NCI-H446 (cell line): ENCODE data around the gene CHAF1B.
"Not testable (repeated sequence)": the region's sequence is repeated elsewhere in the genome, so short reads cannot be mapped to it uniquely, and the experiment has no call there.

ENCODE experiments used
- DNase-seq, 2 experiments: peaks; one replicate each; lab custom pipeline; 2025; lab: John Stamatoyannopoulos, UW

Gene CHAF1B

DNA sequence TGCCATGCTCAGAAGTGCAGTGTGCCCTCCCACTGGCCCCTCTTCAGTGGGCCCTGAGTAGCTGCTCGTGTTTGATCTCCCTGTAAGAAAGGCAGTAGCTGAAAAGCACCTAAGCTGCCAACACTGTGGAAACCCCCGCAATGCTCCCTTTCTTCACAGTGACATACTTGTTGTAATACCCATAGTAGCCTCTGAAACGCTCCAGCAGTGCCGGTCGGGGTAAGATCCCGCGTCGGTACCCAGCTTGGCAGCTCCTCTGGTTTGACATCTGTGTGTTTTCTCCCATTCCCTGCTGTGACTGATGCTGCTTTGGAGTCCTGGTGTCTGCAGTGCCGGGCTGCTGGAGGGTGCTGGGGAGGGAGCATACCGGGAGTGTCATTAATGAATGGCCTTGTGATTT, 3.6 kb downstream of the CHAF1B start:
- peak; percentile 76 to 84 for DNase-seq

DNA sequence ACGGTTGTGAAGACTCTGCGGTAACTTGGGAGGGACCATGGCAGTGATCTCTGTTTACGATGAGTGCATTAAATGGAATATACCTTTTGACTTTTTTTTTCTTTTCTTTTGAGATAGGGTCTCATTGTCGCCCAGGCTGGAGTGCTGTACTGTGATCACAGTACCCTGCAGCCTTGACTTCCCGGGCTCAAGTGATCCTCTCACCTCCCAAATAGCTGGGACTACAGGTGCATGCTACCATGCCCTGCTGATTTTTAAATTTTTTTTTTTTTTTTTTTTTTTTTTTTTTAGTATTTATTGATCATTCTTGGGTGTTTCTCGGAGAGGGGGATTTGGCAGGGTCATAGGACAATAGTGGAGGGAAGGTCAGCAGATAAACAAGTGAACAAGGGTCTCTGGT, 6.5 kb downstream of the CHAF1B start:
- not testable (repeated sequence) for DNase-seq

DNA sequence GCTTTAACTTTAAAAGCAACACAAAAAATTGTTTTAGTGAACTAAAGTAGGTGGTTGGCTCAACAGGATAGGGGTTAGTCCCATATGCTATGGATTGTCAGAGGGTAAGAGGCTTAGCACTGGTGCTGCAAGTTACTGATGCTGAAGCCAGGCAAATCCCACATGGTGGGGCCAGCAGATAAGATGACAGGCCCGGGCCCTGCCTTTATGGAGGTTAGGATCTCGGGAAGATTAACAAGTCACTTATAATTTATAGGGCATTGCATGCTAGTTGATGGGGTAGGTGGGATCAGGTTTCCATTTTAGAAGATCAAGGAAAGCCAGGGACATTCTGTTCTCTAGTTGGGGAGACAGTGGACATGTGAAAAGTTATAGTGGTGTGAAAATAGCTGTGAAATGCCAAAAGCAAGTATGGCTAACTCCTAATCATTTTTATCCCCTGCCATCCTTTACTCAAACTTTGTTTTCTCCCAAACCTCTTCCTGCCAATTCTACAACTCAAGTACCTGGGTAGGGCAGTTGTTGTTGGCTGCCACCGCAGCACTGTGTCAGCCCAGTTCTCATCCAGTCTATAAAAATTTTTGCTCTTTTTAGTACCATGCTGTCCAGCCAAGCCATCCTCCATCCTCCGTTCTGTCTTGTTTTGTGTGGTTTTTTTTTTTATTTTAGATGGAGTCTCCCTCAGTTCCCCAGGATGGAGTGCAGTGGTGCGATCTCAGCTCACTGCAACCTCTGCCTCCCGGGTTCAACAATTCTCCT, 10.3 kb downstream of the CHAF1B start:
- DNase-seq, result no peak

DNA sequence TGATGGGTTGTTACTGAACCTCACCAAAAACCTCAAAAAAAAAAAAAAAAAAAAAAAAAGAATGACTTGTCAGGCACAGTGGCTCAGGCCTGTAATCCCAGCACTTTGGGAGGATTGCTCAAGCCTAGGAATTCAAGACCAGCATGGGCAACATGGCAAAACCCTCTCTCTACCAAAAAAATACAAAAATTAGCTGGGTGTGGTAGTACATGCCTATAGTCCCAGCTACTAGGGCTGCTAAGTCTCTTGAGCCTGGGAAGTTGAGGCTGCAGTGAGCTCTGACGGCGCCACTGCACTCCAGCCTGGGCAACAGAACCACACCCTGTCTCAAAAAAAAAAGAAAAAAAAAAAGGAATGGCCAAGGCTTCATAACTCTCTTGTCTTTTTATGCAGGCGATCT, 11.1 kb downstream of the CHAF1B start:
- DNase-seq, result no peak

- DNase-seq, result no peak
Observed at GRCh38 chr21:36396971-36397370, 11.8 kb downstream of the CHAF1B start.

DNA sequence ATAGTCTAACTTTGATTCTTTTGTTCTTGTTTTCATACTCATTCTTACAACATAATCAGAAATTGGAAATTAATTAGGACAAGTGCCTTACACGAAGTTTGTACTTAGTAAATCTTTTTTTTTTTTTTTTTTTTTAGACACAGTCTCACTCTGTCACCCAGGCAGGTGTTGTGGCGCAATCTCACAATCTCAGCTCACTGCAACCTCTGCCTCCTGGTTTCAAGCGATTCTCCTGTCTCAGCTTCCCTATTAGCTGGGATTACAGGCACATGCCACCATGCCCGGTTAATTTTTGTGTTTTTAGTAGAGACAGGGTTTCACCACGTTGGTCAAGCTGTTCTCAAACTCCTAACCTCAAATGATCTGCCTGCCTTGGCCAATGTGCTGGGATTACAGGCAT, 12.4 kb downstream of the CHAF1B start:
- DNase-seq, result no peak

DNA sequence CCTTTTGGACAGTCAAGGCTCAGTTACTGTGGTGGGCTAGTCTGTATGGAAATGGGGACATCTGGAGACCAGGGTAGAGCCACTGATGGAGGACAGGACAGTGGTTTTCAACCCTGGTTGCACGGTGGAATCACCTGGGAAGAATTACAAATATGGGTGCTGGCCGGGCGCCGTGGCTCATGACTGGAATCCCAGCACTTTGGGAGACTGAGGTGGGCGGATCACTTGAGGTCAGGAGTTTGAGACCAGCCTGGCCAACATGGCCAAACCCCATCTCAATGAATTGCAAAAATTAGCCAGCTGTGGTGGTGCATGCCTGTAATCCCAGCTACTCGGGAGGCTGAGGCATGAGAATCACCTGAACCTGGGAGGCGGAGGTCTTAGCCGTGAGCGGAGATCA, 14.5 kb downstream of the CHAF1B start:
- not testable (repeated sequence) for DNase-seq

GRCh38 chr21:36400719-36401118, 15.5 kb downstream of the CHAF1B start:
- DNase-seq, result no peak

DNA sequence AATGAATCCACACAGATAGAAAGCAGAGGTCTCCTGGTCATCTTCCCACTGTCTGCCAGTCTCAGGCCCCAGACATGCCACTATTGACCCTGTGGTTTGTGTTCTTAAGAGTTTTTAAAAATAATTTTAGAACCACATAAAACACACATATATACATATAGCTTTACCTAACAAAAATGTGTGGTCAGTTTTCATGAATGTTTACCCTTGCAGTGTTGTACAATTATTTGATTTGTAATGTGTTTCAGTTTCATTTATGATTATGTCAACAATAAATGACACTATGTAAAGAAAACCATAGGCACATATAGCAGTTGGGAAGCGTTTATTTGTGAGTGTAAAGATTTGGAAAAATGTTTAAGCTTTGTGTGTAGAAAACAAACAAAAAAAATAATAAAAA, 17.1 kb downstream of the CHAF1B start:
- no peak for DNase-seq

DNA sequence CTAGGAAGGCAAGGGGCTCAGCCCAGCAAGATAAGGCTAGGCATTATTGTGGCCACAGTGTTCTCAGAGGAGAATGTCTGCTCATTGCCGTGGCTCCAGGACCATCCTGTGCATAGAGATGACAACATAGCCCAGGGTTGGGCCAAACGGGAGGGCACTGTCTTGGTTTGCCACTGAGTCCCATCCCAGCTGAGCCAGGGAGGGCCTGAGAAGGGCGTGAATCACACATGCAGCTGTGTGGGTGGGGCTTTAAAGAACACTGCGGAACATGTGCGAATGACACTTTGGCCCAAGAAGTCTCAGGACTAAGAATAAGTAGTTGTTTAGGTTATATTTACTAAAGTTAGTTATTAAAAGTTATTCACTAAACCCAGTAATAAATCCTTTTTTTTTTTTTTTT, 18.5 kb downstream of the CHAF1B start:
- no peak for DNase-seq

DNA sequence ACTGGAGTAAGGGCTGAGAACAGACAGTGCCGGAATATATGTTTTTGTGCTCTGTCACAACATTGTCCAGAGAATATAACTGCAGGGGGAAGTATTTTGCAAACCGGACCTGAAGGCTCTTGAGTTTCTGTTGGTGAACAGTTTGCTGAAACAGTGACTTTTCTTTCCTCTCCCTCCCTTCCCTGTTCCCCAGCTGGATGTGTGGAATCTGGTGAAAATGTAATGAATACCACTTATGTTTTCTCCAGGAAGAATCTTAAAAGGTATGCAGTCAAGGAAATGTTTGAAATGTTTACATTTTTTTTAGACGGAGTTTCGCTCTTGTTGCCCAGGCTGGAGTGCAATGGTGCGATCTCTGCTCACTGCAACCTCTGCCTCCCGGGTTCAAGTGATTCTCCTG, 23.4 kb downstream of the CHAF1B start:
- no peak for DNase-seq

- DNase-seq, result no peak
Observed at GRCh38 chr21:36411301-36411700, 26.1 kb downstream of the CHAF1B start.

DNA sequence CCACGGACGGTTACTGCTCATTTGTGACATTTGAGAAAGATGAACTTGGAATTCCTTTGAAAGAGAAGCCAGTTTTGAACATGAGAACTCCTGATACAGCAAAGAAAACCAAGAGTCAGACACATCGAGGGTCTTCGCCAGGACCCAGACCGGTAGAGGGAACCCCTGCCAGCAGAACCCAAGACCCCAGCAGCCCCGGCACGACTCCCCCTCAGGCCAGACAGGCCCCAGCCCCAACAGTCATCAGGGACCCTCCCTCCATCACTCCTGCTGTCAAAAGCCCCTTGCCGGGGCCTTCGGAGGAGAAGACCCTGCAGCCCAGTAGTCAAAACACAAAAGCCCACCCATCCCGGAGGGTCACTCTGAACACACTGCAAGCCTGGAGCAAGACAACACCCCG, 27.7 kb downstream of the CHAF1B start:
- DNase-seq, result no peak

GRCh38 chr21:36415375-36415774, 30.2 kb downstream of the CHAF1B start:
- no peak for DNase-seq

GRCh38 chr21:36419241-36419640, 34.0 kb downstream of the CHAF1B start:
- no peak for DNase-seq

GRCh38 chr21:36419996-36420395, 34.8 kb downstream of the CHAF1B start:
- DNase-seq, result peak; percentile 21 to 67

DNA sequence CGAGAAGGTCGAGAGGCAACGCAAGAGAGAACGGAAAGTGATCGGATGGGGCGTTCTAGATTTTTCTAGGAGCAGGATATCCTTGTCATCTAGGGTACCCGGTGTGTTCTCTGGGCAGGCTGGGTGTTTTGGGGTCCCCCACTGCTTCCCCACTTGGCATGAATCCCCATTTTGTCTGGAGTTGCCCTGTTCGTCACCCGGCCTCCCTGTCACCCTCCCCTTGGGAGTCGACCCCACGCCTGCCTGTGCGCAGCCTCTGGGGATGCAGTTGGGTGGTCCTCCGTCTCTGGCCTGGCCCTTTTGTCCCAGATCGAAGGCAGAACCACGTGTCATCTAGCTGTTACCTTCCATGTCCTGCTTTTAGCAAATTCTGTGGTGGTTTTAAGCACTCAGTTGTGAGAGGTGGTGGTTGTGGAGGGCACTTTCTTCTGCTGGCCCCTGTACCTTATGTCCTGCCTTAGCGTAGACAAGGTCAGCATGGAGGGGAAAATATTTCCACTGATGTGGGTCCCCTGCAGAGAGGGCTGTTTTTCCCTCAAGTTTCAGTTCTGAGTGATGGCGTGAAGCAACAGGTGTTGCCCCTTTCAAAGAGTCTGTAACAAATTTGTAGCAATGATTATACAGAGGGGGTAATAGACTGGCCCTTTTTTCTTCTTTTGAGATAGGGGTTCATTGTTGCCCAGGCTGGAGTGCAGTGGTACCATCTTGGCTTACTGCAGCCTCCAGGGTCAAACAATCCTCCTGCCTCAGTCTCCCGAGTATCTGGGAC, 35.6 kb downstream of the CHAF1B start:
- no peak for DNase-seq

- DNase-seq, result peak in 1 of 2 experiments; percentile 47
Observed at GRCh38 chr21:36422279-36423098, 37.3 kb downstream of the CHAF1B start.

GRCh38 chr21:36423771-36424433, 38.7 kb downstream of the CHAF1B start:
- DNase-seq, result no peak

DNA sequence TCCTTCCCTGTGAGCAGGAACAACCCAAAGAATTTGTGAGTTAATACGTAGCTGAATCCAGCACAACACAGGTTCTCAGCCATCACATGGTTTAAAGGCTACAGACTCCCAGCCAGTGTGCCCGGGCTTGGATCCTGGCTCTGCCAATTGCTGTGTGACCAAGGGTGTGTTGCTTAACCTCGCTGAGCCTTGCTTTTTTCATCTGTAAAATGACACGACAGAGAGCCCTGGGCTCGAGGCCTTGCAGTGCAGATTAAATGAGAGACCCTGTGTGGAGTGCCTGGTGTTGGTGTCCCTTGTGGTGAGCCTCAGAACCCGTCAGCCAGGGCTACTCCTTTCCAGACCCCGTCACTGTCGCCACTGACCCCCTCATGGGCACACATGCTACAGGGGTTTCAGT, 39.4 kb downstream of the CHAF1B start:
- no peak for DNase-seq

GRCh38 chr21:36425286-36425685, 40.1 kb downstream of the CHAF1B start:
- DNase-seq, result no peak

DNA sequence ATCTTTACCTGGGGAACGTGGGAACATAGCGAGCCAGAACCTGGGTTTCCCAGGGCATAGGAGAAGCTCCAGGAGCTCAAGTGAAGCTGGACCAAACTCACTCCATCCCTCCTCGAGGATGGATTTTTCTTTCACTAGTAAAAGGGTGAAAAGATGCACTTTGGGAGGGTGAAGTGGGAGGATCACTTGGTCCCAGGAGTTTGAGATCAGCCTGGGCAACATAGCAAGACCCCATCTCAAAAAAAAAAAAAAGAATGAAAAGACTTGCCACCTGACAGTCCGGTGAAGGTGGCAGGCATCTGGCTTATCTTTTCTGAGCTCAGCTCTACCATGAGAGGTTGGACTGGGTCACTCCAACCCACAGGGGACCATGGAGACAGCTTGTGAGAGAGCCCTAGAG, 42.3 kb downstream of the CHAF1B start:
- DNase-seq, result no peak
